Left ventricle myocardium inferior (tissue), 1 donor: ENCODE measurements around the gene RPA3. TPM values are rescaled to one million over a fixed set of nuclear protein-coding genes. Genes with fewer than 3 reads are reported as not detected.

Experiments used
- DNase-seq: peaks from one replicate; pipeline ENCODE4 v3.0.0-alpha.2; 2020
- H3K27ac ChIP-seq: fragments of 200-600 bp; replicated peaks from 2 replicates; pipeline ENCODE4 v1.8.0; 2021
- H3K27me3 ChIP-seq: fragments of 200-600 bp; 2 replicates; pipeline ENCODE4 v1.8.0; 2021; ENCODE audit warnings: low read depth
- H3K36me3 ChIP-seq: fragments of 200-600 bp; 2 replicates; pipeline ENCODE4 v1.8.0; 2021
- H3K4me1 ChIP-seq: fragments of 200-600 bp; 2 replicates; pipeline ENCODE4 v1.8.0; 2021
- H3K4me3 ChIP-seq: fragments of 200-600 bp; 2 replicates; pipeline ENCODE4 v1.8.0; 2021; ENCODE audit warnings: mild to moderate bottlenecking, moderate library complexity
- H3K9me3 ChIP-seq: fragments of 200-600 bp; replicated peaks from 2 replicates; pipeline ENCODE4 v1.8.0; 2021
- CTCF ChIP-seq: fragments of 200-600 bp; IDR thresholded peaks from 2 replicates; pipeline ENCODE4 v1.8.0; 2021; ENCODE audit warnings: antibody characterized with exemption, mild to moderate bottlenecking, borderline replicate concordance
- intact Hi-C: fragments of 100-400 bp; cut with micrococcal nuclease; formaldehyde crosslinking; loops from one replicate; pipeline ENCODE4 v1.11.0; 2022
- total RNA-seq: library from RNA; stranded (reverse); fragmentation: NEBNext Ultra II Directional; extraction: Animal tissue kit (Norgen Biotek cat#: 25700); gene quantifications from one replicate; pipeline ENCODE4 v1.2.1, GENCODE V29; 2021
- donor health status: DM: no; HTN: yes; CAD: no; lungs with severe emphysema.

RPA3 gene
- total RNA-seq, 1 donor from 2014 or later: 21.1 TPM

- peaks cover 63% of the 10 kb centered on the region for H3K4me1 ChIP-seq
- intact Hi-C loops: no loop called here
- peak overlapping the region; percentile 80 for H3K27ac ChIP-seq
- no peak for TF ChIP-seq CTCF
- H3K4me3 ChIP-seq: peak overlapping the region; percentile 10
- no peak for DNase-seq
- H3K27me3 ChIP-seq: no peaks in the 10 kb centered on the region
- no peaks in the 10 kb centered on the region for H3K9me3 ChIP-seq
- no peaks in the 10 kb centered on the region for H3K36me3 ChIP-seq
These were observed 23.1 kb downstream of the RPA3 start for GRCh38 chr7:7695111-7695817.

- intact Hi-C loops: no loop called here
- H3K4me3 ChIP-seq: no peak overlapping the region
- H3K27me3 ChIP-seq: no peaks in the 10 kb centered on the region
- peak overlapping the region; percentile 80 for H3K27ac ChIP-seq
- no peaks in the 10 kb centered on the region for H3K9me3 ChIP-seq
- H3K36me3 ChIP-seq: no peaks in the 10 kb centered on the region
- peaks cover 56% of the 10 kb centered on the region for H3K4me1 ChIP-seq
- no peak for TF ChIP-seq CTCF
- DNase-seq: no peak
These were observed 23.9 kb downstream of the RPA3 start for GRCh38 chr7:7694542-7694941.

- Histone ChIP-seq H3K9me3 (no peaks in the 10 kb centered on the region), H3K27me3 (no peaks in the 10 kb centered on the region), H3K36me3 (no peaks in the 10 kb centered on the region), H3K4me3 (no peak overlapping the region), H3K27ac (peak overlapping the region; percentile 80), H3K4me1 (peaks cover 55% of the 10 kb centered on the region)
- intact Hi-C loops: no loop called here
- no peak for TF ChIP-seq CTCF
- DNase-seq: no peak
These were observed 24.5 kb downstream of the RPA3 start for GRCh38 chr7:7693881-7694280.

- TF ChIP-seq CTCF: no peak
- H3K36me3 ChIP-seq: no peaks in the 10 kb centered on the region
- no peaks in the 10 kb centered on the region for H3K9me3 ChIP-seq
- peaks cover 34% of the 10 kb centered on the region for H3K4me1 ChIP-seq
- intact Hi-C loops: no loop called here
- no peak for DNase-seq
- H3K4me3 ChIP-seq: peak overlapping the region; percentile 52
- H3K27ac ChIP-seq: peak overlapping the region; percentile 84
- H3K27me3 ChIP-seq: no peaks in the 10 kb centered on the region
These were observed 29.5 kb downstream of the RPA3 start for GRCh38 chr7:7688956-7689355.

- H3K27ac ChIP-seq: peak overlapping the region; percentile 84
- intact Hi-C loops: no loop called here
- no peak for DNase-seq
- TF ChIP-seq CTCF: no peak
- H3K27me3 ChIP-seq: no peaks in the 10 kb centered on the region
- H3K36me3 ChIP-seq: no peaks in the 10 kb centered on the region
- no peaks in the 10 kb centered on the region for H3K9me3 ChIP-seq
- peaks cover 35% of the 10 kb centered on the region for H3K4me1 ChIP-seq
- peak overlapping the region; percentile 52 for H3K4me3 ChIP-seq
These were observed 30.1 kb downstream of the RPA3 start for GRCh38 chr7:7688310-7688709.
